Spleen (tissue), 7 donors: ENCODE data around the gene CASKIN2.
"Not testable (repeated sequence)": the region's sequence is repeated elsewhere in the genome, so short reads cannot be mapped to it uniquely, and the experiment has no call there.

Experiments
- POLR2A ChIP-seq, 3 donors: fragments of 450-650 bp; IDR thresholded peaks; one replicate each; pipeline ENCODE4 v1.5.1; 2017; ENCODE audit warnings: antibody characterized with exemption in 3 of 3, mild to moderate bottlenecking in 1 of 3
- TF ChIP-seq, protein P1 (sequence below), 11 experiments: fragments of 200-600 bp in 7 of 11; fragments of 450-650 bp in 4 of 11; sonication (generic) in 4 of 11; IDR thresholded peaks in 8 of 11; conservative IDR thresholded peaks in 3 of 11; 1 replicate in 7 of 11; 2 replicates in 4 of 11; pipeline versions ENCODE4 v1.4.0 to v1.8.0; 2016 to 2021; ENCODE audit warnings: antibody characterized with exemption in 11 of 11, inconsistent platforms in 4 of 11, mild to moderate bottlenecking in 1 of 11
- donor health status: DM: no; HTN: no; CAD: no; lungs with moderate emphysema.
- donor health status: DM: no; HTN: no; CAD: no.
- donor health status: DM: no; HTN: no; CAD: no.

DNA sequence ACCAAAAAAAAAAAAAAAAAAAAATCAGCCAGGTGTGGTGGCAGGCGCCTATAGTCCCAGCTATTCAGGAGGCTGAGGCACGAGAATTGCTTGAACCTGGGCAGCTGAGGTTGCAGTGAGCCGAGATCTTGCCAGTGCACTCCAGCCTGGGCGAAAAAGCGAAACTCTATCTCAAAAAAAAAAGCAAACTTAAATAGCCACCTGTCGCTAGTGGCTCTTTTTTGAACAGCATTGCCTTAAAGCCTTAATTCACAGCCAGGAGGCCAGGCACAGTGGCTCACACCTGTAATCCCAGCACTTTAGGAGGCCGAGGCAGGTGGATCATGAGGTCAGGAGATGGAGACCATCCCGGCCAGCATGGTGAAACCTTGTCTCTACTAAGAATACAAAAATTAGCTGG is 5.1 kb upstream of the CASKIN2 start:
- TF ChIP-seq, protein P1, sequence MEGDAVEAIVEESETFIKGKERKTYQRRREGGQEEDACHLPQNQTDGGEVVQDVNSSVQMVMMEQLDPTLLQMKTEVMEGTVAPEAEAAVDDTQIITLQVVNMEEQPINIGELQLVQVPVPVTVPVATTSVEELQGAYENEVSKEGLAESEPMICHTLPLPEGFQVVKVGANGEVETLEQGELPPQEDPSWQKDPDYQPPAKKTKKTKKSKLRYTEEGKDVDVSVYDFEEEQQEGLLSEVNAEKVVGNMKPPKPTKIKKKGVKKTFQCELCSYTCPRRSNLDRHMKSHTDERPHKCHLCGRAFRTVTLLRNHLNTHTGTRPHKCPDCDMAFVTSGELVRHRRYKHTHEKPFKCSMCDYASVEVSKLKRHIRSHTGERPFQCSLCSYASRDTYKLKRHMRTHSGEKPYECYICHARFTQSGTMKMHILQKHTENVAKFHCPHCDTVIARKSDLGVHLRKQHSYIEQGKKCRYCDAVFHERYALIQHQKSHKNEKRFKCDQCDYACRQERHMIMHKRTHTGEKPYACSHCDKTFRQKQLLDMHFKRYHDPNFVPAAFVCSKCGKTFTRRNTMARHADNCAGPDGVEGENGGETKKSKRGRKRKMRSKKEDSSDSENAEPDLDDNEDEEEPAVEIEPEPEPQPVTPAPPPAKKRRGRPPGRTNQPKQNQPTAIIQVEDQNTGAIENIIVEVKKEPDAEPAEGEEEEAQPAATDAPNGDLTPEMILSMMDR (IDR thresholded peaks at IDR 0.05 in 8 of 11, conservative IDR thresholded peaks at IDR 0.05 in 3 of 11) = not testable (repeated sequence)
- TF ChIP-seq POLR2A (IDR thresholded peaks at IDR 0.05) = not testable (repeated sequence)
